ENCODE measurements around the gene ZNF487. TPM values are rescaled to one million over a fixed set of nuclear protein-coding genes. Genes with fewer than 3 reads are reported as not detected.

ZNF487 gene
- total RNA-seq, 1 donor from 2014 or later = 1.2 TPM

- DNase-seq (ENCODE audit: low read depth in 2 of 2) = no peak
Measured at GRCh38 chr10:43502931-43503330, 66.0 kb downstream of the ZNF487 start.

GRCh38 chr10:43524434-43525247, 87.7 kb downstream of the ZNF487 start:
- DNase-seq (ENCODE audit: low read depth in 2 of 2) = no peak

Other genes with a start within 250 kb of the ZNF487 start
- under 0.01 and 0.44 TPM in 2 replicates for gene RASGEF1A, start 170.0 kb upstream of the ZNF487 start, total RNA-seq
- gene FXYD4, start 65.5 kb upstream of the ZNF487 start, total RNA-seq = not detected in 2 replicates
- 132 and 160 TPM in 2 replicates for gene HNRNPF, start 27.9 kb upstream of the ZNF487 start, total RNA-seq
- gene ZNF239, start 137.5 kb downstream of the ZNF487 start, total RNA-seq = 0.22 and 0.40 TPM in 2 replicates
- gene ZNF485, start 169.3 kb downstream of the ZNF487 start, total RNA-seq = 0.44 and 0.60 TPM in 2 replicates
- 19.2 and 32.5 TPM in 2 replicates for gene ZNF32, start 211.8 kb downstream of the ZNF487 start, total RNA-seq

Data from lung microvascular endothelial cell (primary cell).